Left cardiac atrium (tissue), 4 donors: Measurements from ENCODE around the gene CES5A. TPM values are rescaled to one million over a fixed set of nuclear protein-coding genes. Genes with fewer than 3 reads are reported as not detected.
"Not testable (repeated sequence)": the region's sequence is repeated elsewhere in the genome, so short reads cannot be mapped to it uniquely, and the experiment has no call there.

ENCODE experiments used
- ATAC-seq, 2 donors: fragments of 200-7000 bp; cut with Tn5 transposase; one replicate each; pipeline ENCODE4 v1.9.1; 2020; ENCODE audit warnings: mild to moderate bottlenecking in 2 of 2, moderate library complexity in 2 of 2
- DNase-seq: peaks from one replicate; pipeline ENCODE4 v3.0.0-alpha.2; 2020
- intact Hi-C, 2 donors: fragments of 100-400 bp; cut with DNase I; formaldehyde crosslinking; loops; one replicate each; pipeline versions ENCODE4 v1.14.1 to v1.15.1; 2022 to 2023
- total RNA-seq, 2 donors: library from RNA; stranded (reverse); fragmentation: NEBNext Ultra II Directional; extraction: Animal tissue kit (Norgen Biotek cat#: 25700); gene quantifications; one replicate each; pipeline ENCODE4 v1.2.1, GENCODE V29; 2021
- donor health status: DM: no; HTN: yes; CAD: no.
- donor health status: DM: no; HTN: yes; CAD: no; lungs with severe emphysema.
- donor health status: DM: yes; HTN: yes; CAD: no.
- donor health status: Dilated cardiomyopathy.

Gene CES5A
- total RNA-seq, 2 donors from 2014 or later = 0.21 to 0.26 TPM

DNA sequence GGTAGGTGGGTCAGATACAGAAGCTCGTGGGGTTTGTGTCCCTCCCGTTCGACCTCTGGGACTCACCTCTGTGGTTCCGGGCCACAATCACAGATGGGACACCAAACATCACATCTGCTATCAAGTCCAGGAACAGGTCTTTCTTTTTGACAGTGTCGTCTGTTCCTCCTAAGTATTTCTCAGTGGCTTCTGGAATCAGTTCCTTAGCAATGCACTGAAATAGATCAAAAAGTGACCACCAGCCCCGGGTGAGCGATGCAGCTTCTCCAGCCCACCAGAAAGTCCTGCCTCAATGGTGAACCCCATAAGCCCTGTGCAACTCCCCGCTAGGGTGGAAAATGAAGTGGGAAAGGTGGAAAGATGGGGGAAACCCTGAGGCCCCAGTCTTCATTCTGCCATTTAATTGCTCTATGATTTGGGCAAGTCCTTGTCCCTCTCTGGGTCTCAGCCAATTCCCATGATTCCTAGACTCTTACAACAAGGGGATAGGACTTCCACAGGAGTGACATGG lies 64.7 kb downstream of the CES5A start:
- DNase-seq = no peak
- ATAC-seq = no peak
- intact Hi-C loops = no loop called here

GRCh38 chr16:55809851-55810250 lies 65.3 kb downstream of the CES5A start:
- no peak for ATAC-seq
- intact Hi-C loops = no loop called here
- DNase-seq = no peak

- intact Hi-C loops = no loop called here
- DNase-seq (no peak), ATAC-seq (no peak)
Observed at GRCh38 chr16:55809386-55809785, 65.8 kb downstream of the CES5A start.

GRCh38 chr16:55808286-55808685 lies 66.9 kb downstream of the CES5A start:
- intact Hi-C loops, DNase-seq, ATAC-seq: not testable (repeated sequence)

GRCh38 chr16:55805104-55805503 lies 70.1 kb downstream of the CES5A start:
- ATAC-seq = peak; percentile 30 to 85
- intact Hi-C loops, DNase-seq: not testable (repeated sequence)

GRCh38 chr16:55803681-55804080 lies 71.5 kb downstream of the CES5A start:
- intact Hi-C loops, ATAC-seq, DNase-seq: not testable (repeated sequence)

Other genes with a start within 250 kb of the CES5A start
- gene SLC6A2, start 219.4 kb downstream of the CES5A start, total RNA-seq = not detected
- gene CES1, start 42.3 kb downstream of the CES5A start, total RNA-seq = 100 to 1,000 TPM in 1 of 2 donors, 10 to 100 TPM in 1; 58.2 to 122 TPM